ENCODE measurements around the gene TCP11L1.
A peak's percentile ranks its signal among the peaks of the same experiment; 100 is the strongest.
"Not testable (repeated sequence)": the region's sequence is repeated elsewhere in the genome, so short reads cannot be mapped to it uniquely, and the experiment has no call there.

The TCP11L1 gene

GRCh38 chr11:33033493-33033892 lies 5.9 kb upstream of the TCP11L1 start:
- no peak for DNase-seq

GRCh38 chr11:33035011-33035410 lies 4.4 kb upstream of the TCP11L1 start:
- no peak for DNase-seq

DNA sequence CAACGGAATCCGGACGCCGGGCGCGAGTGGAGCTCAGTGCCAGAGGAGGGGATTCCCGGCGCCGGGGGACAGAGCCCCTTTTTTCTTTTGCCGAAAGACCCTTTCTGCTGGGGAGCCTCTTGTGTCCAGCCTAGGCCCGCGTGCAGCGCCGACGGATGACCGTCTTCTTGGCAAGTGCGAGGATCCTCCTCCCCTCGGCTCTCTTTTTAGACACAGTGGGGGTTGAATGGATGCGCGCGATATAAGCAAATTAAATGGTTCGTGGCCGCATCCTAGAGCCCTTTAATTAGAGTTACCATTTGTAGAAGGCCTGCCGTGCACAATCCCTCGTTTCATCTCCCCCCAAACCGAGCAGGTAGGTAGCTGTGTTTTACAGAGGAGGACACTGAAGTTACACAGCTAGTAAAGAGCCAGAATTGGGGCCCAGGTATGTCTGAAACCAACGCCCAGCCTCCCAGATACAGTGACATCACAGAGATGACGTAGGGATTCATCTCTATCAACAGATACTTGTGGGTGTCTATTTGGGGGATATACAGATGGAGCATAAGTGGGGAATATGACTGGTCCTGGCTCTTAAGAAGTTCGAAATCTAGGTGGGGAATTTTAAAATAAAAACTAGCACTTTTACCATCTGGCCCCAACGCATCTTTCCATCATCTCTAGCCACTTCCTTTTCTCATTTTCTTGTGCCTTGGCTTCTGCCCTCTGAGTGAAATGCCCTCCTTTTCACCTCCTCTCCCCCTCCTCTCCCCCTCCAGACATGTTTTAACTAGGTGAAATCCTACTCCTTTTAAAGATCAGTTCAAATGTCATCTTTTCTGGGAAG lies 875 bp downstream of the TCP11L1 start:
- DNase-seq, result peak in 1 of 3 donors; percentile 30

GRCh38 chr11:33040862-33041453 lies 1.6 kb downstream of the TCP11L1 start:
- no peak for DNase-seq

DNA sequence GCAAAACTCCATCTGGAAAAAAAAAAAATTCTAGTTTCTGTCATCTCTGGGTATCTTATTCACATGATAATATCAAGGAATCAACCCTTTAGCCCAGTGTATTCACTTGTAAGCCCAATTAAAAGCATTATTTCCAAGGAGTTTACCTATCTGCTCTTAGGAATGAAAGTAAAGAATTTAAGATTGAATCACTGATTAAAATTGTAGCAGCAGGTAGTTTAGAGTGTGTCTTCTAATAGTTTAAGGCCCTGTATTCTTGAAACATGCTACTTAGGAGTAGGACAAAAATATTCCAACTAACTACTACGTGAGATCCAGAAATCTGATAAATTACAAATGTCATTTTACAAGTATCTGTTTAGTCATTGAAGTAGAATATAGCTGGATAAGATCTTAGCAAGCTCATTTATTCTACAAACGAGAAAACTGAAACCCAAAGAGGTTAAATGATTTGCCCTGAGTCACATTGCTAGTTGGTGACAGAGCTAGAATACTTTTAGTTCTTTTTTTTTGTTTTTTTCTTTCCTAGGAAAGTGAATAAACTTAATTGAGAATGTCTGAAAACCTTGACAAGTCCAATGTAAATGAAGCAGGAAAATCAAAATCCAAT lies 4.0 kb downstream of the TCP11L1 start:
- DNase-seq, result no peak

DNA sequence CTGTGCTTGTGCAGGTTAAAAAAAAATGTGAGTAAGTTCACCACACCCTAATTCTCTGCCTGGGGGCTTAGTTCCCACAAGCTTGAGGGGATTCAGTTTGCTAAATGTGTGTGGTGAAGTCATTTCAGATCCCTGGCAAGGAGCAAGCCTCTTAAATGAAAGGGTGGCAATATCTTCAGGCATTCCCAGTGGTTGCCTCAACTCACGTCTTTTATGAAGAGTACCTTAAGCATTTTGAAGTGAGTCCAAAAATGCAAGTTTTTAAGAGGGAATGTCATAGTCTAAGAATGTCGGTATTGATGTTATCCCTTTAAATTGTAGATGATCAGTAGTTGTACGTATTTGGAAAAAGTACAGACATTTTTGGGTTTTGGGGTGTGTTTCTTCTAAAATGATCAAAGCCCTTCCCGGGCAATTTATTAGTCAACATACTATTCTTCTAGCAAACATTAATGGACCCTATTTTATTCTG lies 4.9 kb downstream of the TCP11L1 start:
- no peak for DNase-seq

DNA sequence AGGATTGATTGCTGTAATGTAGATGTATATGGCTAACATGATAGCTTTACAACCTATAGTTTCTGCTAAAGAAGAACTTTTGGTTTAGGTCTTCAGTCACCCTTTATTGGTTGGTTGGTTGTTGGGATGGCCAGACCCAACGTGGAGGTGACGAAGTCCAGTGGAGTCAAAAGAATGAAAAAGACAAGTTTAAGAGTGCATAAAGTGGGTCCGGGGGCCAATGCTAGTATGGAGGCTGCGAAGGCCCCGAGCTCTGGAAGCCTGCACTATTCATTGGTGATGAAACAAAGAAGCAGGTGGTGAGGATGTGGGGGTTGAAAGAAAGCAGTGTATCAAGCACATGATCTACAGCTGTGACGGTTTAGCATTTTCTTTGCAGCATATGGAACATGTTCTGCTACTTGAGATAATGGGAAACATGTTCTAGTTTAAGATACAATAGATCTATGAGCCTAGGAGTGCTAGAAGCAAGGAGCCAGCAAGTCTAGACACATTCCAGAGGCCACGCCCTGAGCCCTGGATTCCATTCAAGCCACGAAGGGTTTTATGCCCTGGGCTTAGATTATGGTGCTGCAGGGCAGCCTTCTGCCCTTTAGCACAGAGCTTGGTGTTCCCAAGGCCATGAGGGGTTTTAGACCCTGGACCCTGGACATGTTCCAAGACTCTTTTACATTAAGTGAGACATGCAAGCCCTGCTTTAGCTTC lies 6.3 kb downstream of the TCP11L1 start:
- no peak for DNase-seq

DNA sequence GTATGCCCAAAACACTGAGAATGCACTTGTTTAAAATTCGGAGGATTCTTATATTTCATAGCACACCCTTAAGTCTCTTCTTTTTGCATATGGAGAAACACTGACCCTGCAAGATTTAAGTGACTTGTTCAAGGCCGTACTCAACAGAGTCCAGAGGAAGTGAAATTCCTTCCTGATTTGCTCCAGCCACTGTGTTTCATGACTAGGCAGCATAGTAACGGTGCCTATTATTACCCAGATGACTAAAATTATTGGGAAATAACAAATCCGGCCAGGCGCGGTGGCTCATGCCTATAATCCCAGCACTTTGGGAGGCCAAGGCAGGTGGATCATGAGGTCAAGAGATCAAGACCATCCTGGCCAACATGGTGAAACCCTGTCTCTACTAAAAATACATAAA lies 9.3 kb downstream of the TCP11L1 start:
- DNase-seq, result peak; percentile 83 to 94 (median 93)

GRCh38 chr11:33049565-33050408 lies 10.4 kb downstream of the TCP11L1 start:
- DNase-seq, result not testable (repeated sequence)

DNA sequence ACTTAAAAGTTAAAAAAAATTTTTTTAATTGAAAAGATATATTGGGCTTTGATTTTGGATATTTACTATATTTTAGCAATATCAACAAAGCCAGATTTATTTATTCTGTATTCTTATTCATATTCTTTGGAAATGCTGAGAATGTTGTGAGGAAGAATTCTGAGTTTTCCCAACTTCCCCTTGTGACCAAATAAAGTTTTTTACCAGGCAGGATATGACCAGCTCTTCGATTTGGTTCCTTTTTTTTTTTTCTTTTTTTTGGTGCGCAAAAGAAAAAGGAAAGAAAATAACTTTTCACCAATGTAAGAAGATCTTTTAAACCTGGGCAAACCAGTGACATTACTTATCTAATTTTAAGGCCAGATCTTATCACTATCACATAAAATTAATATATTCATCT lies 12.9 kb downstream of the TCP11L1 start:
- DNase-seq, result peak; percentile 63 to 86 (median 86)

- DNase-seq, result no peak
Observed at GRCh38 chr11:33055375-33055774, 16.0 kb downstream of the TCP11L1 start.

GRCh38 chr11:33057284-33057683 lies 17.9 kb downstream of the TCP11L1 start:
- DNase-seq, result no peak

DNA sequence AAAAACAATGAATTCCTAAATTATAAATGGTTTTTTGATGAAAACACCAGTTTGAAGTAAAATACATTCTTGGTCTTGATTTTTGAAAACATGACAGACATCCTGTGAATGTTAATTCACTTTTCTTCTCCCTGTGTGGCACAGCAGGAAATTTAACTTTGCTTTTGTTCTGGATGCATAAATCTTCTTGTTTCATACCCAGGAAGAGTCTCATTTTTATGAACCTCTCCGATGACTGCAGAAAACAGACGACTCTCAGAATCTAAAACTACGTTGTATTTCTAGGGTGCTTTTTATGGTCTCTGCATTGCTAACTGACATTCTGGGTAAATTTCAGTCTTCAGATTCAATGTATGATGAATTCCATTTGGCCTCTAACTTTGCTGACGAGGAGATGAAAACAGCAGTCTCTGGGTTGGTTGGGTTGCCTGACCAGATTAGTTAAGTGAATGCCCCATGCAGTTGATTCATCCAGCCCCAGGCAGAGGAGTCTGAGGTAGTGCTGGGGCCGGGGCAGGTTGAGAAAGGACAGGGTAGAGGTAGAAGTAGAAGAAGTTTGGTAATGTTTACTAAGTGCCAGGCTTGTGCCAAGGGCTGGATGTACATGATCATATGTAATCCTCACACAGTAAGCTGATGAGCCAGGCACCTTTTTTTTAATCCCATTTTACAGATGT lies 20.1 kb downstream of the TCP11L1 start:
- no peak for DNase-seq

DNA sequence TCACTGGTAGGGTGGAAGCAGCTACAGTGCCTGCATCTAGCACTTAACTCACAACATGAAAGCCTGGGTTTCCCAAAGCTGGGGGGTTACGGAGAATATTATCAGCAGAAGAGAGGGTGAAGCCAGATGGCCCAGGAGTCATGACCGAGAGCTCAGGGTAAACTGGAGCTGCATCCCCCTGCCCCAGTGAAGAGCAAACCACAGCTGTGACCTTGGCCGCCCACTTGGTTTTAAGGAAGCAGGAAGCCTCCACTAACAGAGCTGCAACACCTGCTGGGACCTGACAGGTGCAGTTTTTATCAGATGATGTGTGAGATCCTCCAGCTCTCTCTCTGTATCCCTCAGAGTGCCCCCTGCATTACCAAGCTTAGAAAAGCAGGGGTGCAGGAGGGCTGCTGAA lies 20.9 kb downstream of the TCP11L1 start:
- no peak for DNase-seq

- no peak for DNase-seq
Observed at GRCh38 chr11:33062137-33062536, 22.8 kb downstream of the TCP11L1 start.

- DNase-seq, result peak; percentile 52 to 79 (median 74)
Observed at GRCh38 chr11:33063326-33063881, 24.0 kb downstream of the TCP11L1 start.

GRCh38 chr11:33064033-33064825 lies 24.9 kb downstream of the TCP11L1 start:
- DNase-seq, result peak; percentile 55 to 72 (median 65)

GRCh38 chr11:33064866-33065265 lies 25.5 kb downstream of the TCP11L1 start:
- peak; percentile 42 to 53 (median 42) for DNase-seq

- peak; percentile 71 to 78 (median 72) for DNase-seq
Observed at GRCh38 chr11:33065445-33066178, 26.2 kb downstream of the TCP11L1 start.

- no peak for DNase-seq
Observed at GRCh38 chr11:33067294-33067693, 27.9 kb downstream of the TCP11L1 start.
